GM23338 (cell line): ENCODE data around the gene SHISA9. TPM values are rescaled to one million over a fixed set of nuclear protein-coding genes. Genes with fewer than 3 reads are reported as not detected.

Experiments
- ATAC-seq: fragments of 200-7000 bp; cut with Tn5 transposase; 3 replicates; pipeline ENCODE4 v1.9.1; 2020
- DNase-seq: peaks from one replicate; pipeline ENCODE4 v3.0.0-alpha.2; 2015; ENCODE audit warnings: low spot score
- H2AFZ ChIP-seq: fragments of 200-600 bp; sonication (generic); 2 replicates; pipeline ENCODE4 v1.8.0; 2016; ENCODE audit warnings: antibody characterized with exemption, mild to moderate bottlenecking, moderate library complexity
- H3F3A ChIP-seq: fragments of 200-600 bp; sonication (generic); replicated peaks from 2 replicates; pipeline ENCODE4 v1.8.0; 2017; ENCODE audit warnings: antibody characterized with exemption, mixed run types, low read depth
- H3K27ac ChIP-seq: fragments of 200-600 bp; sonication (generic); 2 replicates; pipeline ENCODE4 v1.6.1; 2016; ENCODE audit warnings: low read depth
- H3K27me3 ChIP-seq: fragments of 200-600 bp; sonication (generic); 2 replicates; pipeline ENCODE4 v1.8.0; 2016; ENCODE audit warnings: mild to moderate bottlenecking, mixed run types, moderate library complexity; ENCODE audit not compliant: insufficient read depth
- H3K36me3 ChIP-seq: fragments of 200-600 bp; sonication (generic); 2 replicates; pipeline ENCODE4 v1.8.0; 2016; ENCODE audit warnings: mild to moderate bottlenecking; ENCODE audit not compliant: insufficient read depth
- H3K4me1 ChIP-seq: fragments of 200-600 bp; sonication (generic); 2 replicates; pipeline ENCODE4 v1.8.0; 2016; ENCODE audit warnings: mild to moderate bottlenecking, moderate library complexity; ENCODE audit not compliant: insufficient read depth
- H3K4me2 ChIP-seq: fragments of 200-600 bp; sonication (generic); 2 replicates; pipeline ENCODE4 v1.7.1; 2017; ENCODE audit warnings: mixed run types
- H3K4me3 ChIP-seq: fragments of 200-600 bp; sonication (generic); 2 replicates; pipeline ENCODE4 v1.6.1; 2016; ENCODE audit warnings: mixed run types
- H3K79me2 ChIP-seq: fragments of 200-600 bp; sonication (generic); replicated peaks from 2 replicates; pipeline ENCODE4 v1.8.0; 2017; ENCODE audit warnings: mild to moderate bottlenecking; ENCODE audit not compliant: insufficient read depth
- H3K9me2 ChIP-seq: fragments of 200-600 bp; sonication (generic); 2 replicates; pipeline ENCODE4 v1.8.0; 2017; ENCODE audit not compliant: insufficient read depth
- H4K20me1 ChIP-seq: fragments of 200-600 bp; sonication (generic); replicated peaks from 2 replicates; pipeline ENCODE4 v1.8.0; 2017; ENCODE audit warnings: mild to moderate bottlenecking; ENCODE audit not compliant: insufficient read depth
- H3K27ac Mint-ChIP-seq: 2 replicates; pipeline ENCODE4 v1.8.0; 2020; ENCODE audit warnings: inconsistent platforms, mild to moderate bottlenecking, moderate library complexity, mixed read lengths
- H3K27me3 Mint-ChIP-seq: 3 replicates; pipeline ENCODE4 v1.8.0; 2022; ENCODE audit warnings: low read depth, mild to moderate bottlenecking, moderate library complexity, mixed read lengths, inconsistent platforms; ENCODE audit not compliant: insufficient read depth, poor library complexity
- H3K36me3 Mint-ChIP-seq: 3 replicates; pipeline ENCODE4 v1.8.0; 2021; ENCODE audit warnings: low read depth, mild to moderate bottlenecking, inconsistent platforms, moderate library complexity, mixed read lengths
- H3K4me1 Mint-ChIP-seq: 3 replicates; pipeline ENCODE4 v1.8.0; 2020; ENCODE audit warnings: mild to moderate bottlenecking, inconsistent platforms, mixed read lengths
- H3K4me3 Mint-ChIP-seq: 3 replicates; pipeline ENCODE4 v1.8.0; 2021; ENCODE audit warnings: moderate library complexity, mild to moderate bottlenecking, inconsistent platforms, mixed read lengths
- H3K9me3 Mint-ChIP-seq: 3 replicates; pipeline ENCODE4 v1.8.0; 2020; ENCODE audit warnings: moderate library complexity, mild to moderate bottlenecking, inconsistent platforms, mixed read lengths
- CREB1 ChIP-seq: fragments of 250-450 bp; sonication (Bioruptor Pico); IDR thresholded peaks from 2 replicates; pipeline ENCODE4 v1.5.0; 2020; ENCODE audit warnings: low read depth, mild to moderate bottlenecking, moderate library complexity
- CTCF ChIP-seq, 2 experiments: fragments of 200-600 bp in 1 of 2; sonication (generic) in 1 of 2; conservative IDR thresholded peaks; 2 replicates each; pipeline versions ENCODE4 v1.5.1 to v1.6.1; 2016 to 2017; ENCODE audit warnings: antibody characterized with exemption in 2 of 2, low read depth in 2 of 2, mild to moderate bottlenecking in 2 of 2, moderate library complexity in 1 of 2
- EZH2 ChIP-seq: fragments of 200-600 bp; sonication (generic); IDR thresholded peaks from one replicate; pipeline ENCODE4 v1.8.0; 2017; ENCODE audit warnings: antibody characterized with exemption, mild to moderate bottlenecking, low read depth; ENCODE audit not compliant: unreplicated experiment
- EZH2phosphoT487 ChIP-seq: fragments of 200-600 bp; sonication (generic); IDR thresholded peaks from one replicate; pipeline ENCODE4 v1.8.1; 2018; ENCODE audit warnings: antibody characterized with exemption; ENCODE audit not compliant: unreplicated experiment
- NANOG ChIP-seq: IDR thresholded peaks from 2 replicates; pipeline ENCODE4 v1.6.1; 2016; ENCODE audit warnings: antibody characterized with exemption, borderline replicate concordance
- POLR2AphosphoS5 ChIP-seq: IDR thresholded peaks from 2 replicates; pipeline ENCODE4 v1.6.1; 2016; ENCODE audit warnings: antibody characterized with exemption, low read depth
- REST ChIP-seq: IDR thresholded peaks from one replicate; pipeline ENCODE4 v1.6.1; 2018; ENCODE audit warnings: antibody characterized with exemption; ENCODE audit not compliant: unreplicated experiment
- STAT1 ChIP-seq: IDR thresholded peaks from one replicate; pipeline ENCODE4 v1.6.1; 2016; ENCODE audit warnings: antibody characterized with exemption; ENCODE audit not compliant: unreplicated experiment
- ZNF114 ChIP-seq: fragments of 250-450 bp; sonication (Bioruptor Pico); IDR thresholded peaks from 2 replicates; pipeline ENCODE4 v1.5.0; 2020; ENCODE audit warnings: mild to moderate bottlenecking, moderate library complexity
- ZNF331 ChIP-seq: fragments of 250-450 bp; sonication (Bioruptor Pico); IDR thresholded peaks from 2 replicates; pipeline ENCODE4 v1.5.0; 2020; ENCODE audit warnings: low read depth, mild to moderate bottlenecking, moderate library complexity
- polyA plus RNA-seq: library from polyadenylated mRNA; unstranded; fragments of >200 nt; fragmentation: Nextera tagmentation; extraction: Ambion mirVana; gene quantifications from 2 replicates; pipeline ENCODE4 v1.2.1, GENCODE V29; 2016
- total RNA-seq: library from RNA; depleted of rRNA; stranded (reverse); fragments of >200 nt; shearing (Covaris generic); gene quantifications from 2 replicates; pipeline ENCODE4 v1.2.3, GENCODE V29; 2014

Gene SHISA9
- total and polyA plus RNA-seq, 2 experiments from 2014 or later, result 10.4 to 45.6 TPM

GRCh38 chr16:12869698-12870427 lies 31.5 kb upstream of the SHISA9 start:
- H3K4me1 Mint-ChIP-seq, result peaks cover 7% of the 10 kb centered on the region; the same call in 2 of the 3 replicates
- H3K4me1 ChIP-seq, result peaks cover 14% of the 10 kb centered on the region
- H4K20me1 ChIP-seq, result no peaks in the 10 kb centered on the region
- ATAC-seq (no peak), DNase-seq (no peak)
- H3F3A ChIP-seq, result no peaks in the 10 kb centered on the region
- no peak overlapping the region for H3K27ac Mint-ChIP-seq
- no peaks in the 10 kb centered on the region for H3K9me2 ChIP-seq
- TF ChIP-seq ZNF331, result peak; percentile 79
- TF ChIP-seq REST, result no peak
- no peak overlapping the region for H3K27ac ChIP-seq
- no peak overlapping the region for H2AFZ ChIP-seq
- no peaks in the 10 kb centered on the region for H3K36me3 Mint-ChIP-seq
- 0 out of 3 replicates have a peak, but pooled peaks cover 3% of the 10 kb centered on the region for H3K9me3 Mint-ChIP-seq
- H3K27me3 ChIP-seq, result no peaks in the 10 kb centered on the region
- no peak overlapping the region for H3K4me2 ChIP-seq
- H3K4me3 ChIP-seq, result no peak overlapping the region
- H3K79me2 ChIP-seq, result no peaks in the 10 kb centered on the region
- H3K4me3 Mint-ChIP-seq, result no peak overlapping the region
- no peaks in the 10 kb centered on the region; the same call in 1 of the 2 replicates for H3K36me3 ChIP-seq
- H3K27me3 Mint-ChIP-seq, result peaks cover 2% of the 10 kb centered on the region

- H3K4me3 Mint-ChIP-seq, result no peak overlapping the region
- H3K36me3 ChIP-seq, result no peaks in the 10 kb centered on the region; the same call in 1 of the 2 replicates
- H2AFZ ChIP-seq, result no peak overlapping the region
- H3K27ac Mint-ChIP-seq, result no peak overlapping the region
- ATAC-seq (no peak), DNase-seq (no peak)
- peaks cover 7% of the 10 kb centered on the region; the same call in 2 of the 3 replicates for H3K4me1 Mint-ChIP-seq
- H3K4me3 ChIP-seq, result no peak overlapping the region
- no peaks in the 10 kb centered on the region for H3K27me3 ChIP-seq
- H3F3A ChIP-seq, result no peaks in the 10 kb centered on the region
- H3K27me3 Mint-ChIP-seq, result peaks cover 2% of the 10 kb centered on the region
- no peaks in the 10 kb centered on the region for H3K36me3 Mint-ChIP-seq
- no peaks in the 10 kb centered on the region for H3K79me2 ChIP-seq
- no peaks in the 10 kb centered on the region for H3K9me2 ChIP-seq
- 0 out of 3 replicates have a peak, but pooled peaks cover 3% of the 10 kb centered on the region for H3K9me3 Mint-ChIP-seq
- H4K20me1 ChIP-seq, result no peaks in the 10 kb centered on the region
- no peak for TF ChIP-seq POLR2AphosphoS5
- TF ChIP-seq ZNF114 (CRISPR knock-in tag), result no peak
- peaks cover 14% of the 10 kb centered on the region for H3K4me1 ChIP-seq
- no peak overlapping the region for H3K27ac ChIP-seq
- H3K4me2 ChIP-seq, result no peak overlapping the region
Measured at GRCh38 chr16:12871784-12872183, 29.6 kb upstream of the SHISA9 start.

- Histone ChIP-seq H3K4me3 (no peak overlapping the region), H3K9me2 (no peaks in the 10 kb centered on the region), H3K4me1 (peaks cover 14% of the 10 kb centered on the region), H3F3A (no peaks in the 10 kb centered on the region), H3K36me3 (no peaks in the 10 kb centered on the region; the same call in 1 of the 2 replicates), H3K27ac (no peak overlapping the region), H3K27me3 (no peaks in the 10 kb centered on the region), H2AFZ (no peak overlapping the region), H3K4me2 (0 out of 2 replicates have a peak overlapping the region, but pooled peaks have one; percentile 19), H3K79me2 (no peaks in the 10 kb centered on the region), H4K20me1 (no peaks in the 10 kb centered on the region)
- H3K9me3 Mint-ChIP-seq, result 0 out of 3 replicates have a peak, but pooled peaks cover 3% of the 10 kb centered on the region
- peaks cover 2% of the 10 kb centered on the region for H3K27me3 Mint-ChIP-seq
- no peak overlapping the region for H3K4me3 Mint-ChIP-seq
- no peak overlapping the region for H3K27ac Mint-ChIP-seq
- ATAC-seq, result no peak
- H3K4me1 Mint-ChIP-seq, result peaks cover 7% of the 10 kb centered on the region; the same call in 2 of the 3 replicates
- DNase-seq, result peak; percentile 35
- no peaks in the 10 kb centered on the region for H3K36me3 Mint-ChIP-seq
- TF ChIP-seq EZH2phosphoT487, result no peak
- TF ChIP-seq NANOG, result no peak
- no peak for TF ChIP-seq EZH2
- TF ChIP-seq ZNF114 (CRISPR knock-in tag), result no peak
- no peak for TF ChIP-seq CTCF (conservative IDR thresholded peaks at IDR 0.05; ENCODE audit: low read depth in 2 of 2)
- TF ChIP-seq POLR2AphosphoS5, result no peak
- TF ChIP-seq STAT1, result no peak
- no peak for TF ChIP-seq CREB1 (CRISPR knock-in tag)
Measured at GRCh38 chr16:12874186-12874585, 27.2 kb upstream of the SHISA9 start.
